ENCODE results near the gene ECSCR. TPM values are rescaled to one million over a fixed set of nuclear protein-coding genes. Genes with fewer than 3 reads are reported as not detected.

Gene ECSCR
- total RNA-seq, 4 donors from 2014 or later, result 19.2 to 68.9 (median 42.0) TPM

- Histone ChIP-seq H3K4me1 (no peaks in the 10 kb centered on the region), H3K27ac (peak overlapping the region; percentile 94 to 98), H3K9me3 (no peaks in the 10 kb centered on the region), H3K36me3 (no peaks in the 10 kb centered on the region), H3K4me3 (peak overlapping the region; percentile 87 to 92), H3K27me3 (no peaks in the 10 kb centered on the region)
- intact Hi-C loops (cut with DNase I; ENCODE audit: low total_unique reads), result no loop called here
- DNase-seq, result no peak
- TF ChIP-seq CTCF (IDR thresholded peaks at IDR 0.05) (no peak), POLR2A (IDR thresholded peaks at IDR 0.05) (no peak)
These were observed 23.9 kb downstream of the ECSCR start for GRCh38 chr5:139438707-139439012.

- Histone ChIP-seq H3K9me3 (no peaks in the 10 kb centered on the region), H3K27ac (no peak overlapping the region), H3K4me3 (no peak overlapping the region), H3K27me3 (no peaks in the 10 kb centered on the region), H3K4me1 (no peaks in the 10 kb centered on the region), H3K36me3 (no peaks in the 10 kb centered on the region)
- intact Hi-C loops (cut with DNase I; ENCODE audit: low total_unique reads), result no loop called here
- DNase-seq, result no peak
- TF ChIP-seq POLR2A (IDR thresholded peaks at IDR 0.05) (no peak), CTCF (IDR thresholded peaks at IDR 0.05) (no peak)
These were observed 26.9 kb downstream of the ECSCR start for GRCh38 chr5:139435676-139436075.

GRCh38 chr5:139431706-139432105 lies 30.8 kb downstream of the ECSCR start:
- H3K4me3 ChIP-seq, result no peak overlapping the region
- intact Hi-C loops (cut with DNase I; ENCODE audit: low total_unique reads), result no loop called here
- no peaks in the 10 kb centered on the region for H3K4me1 ChIP-seq
- TF ChIP-seq POLR2A (IDR thresholded peaks at IDR 0.05) (no peak), CTCF (IDR thresholded peaks at IDR 0.05) (no peak)
- H3K27ac ChIP-seq, result no peak overlapping the region
- no peaks in the 10 kb centered on the region for H3K27me3 ChIP-seq
- H3K9me3 ChIP-seq, result no peaks in the 10 kb centered on the region
- H3K36me3 ChIP-seq, result no peaks in the 10 kb centered on the region
- no peak for DNase-seq

- intact Hi-C loops (cut with DNase I; ENCODE audit: low total_unique reads), result no loop called here
- no peaks in the 10 kb centered on the region for H3K9me3 ChIP-seq
- H3K27ac ChIP-seq, result no peak overlapping the region
- H3K27me3 ChIP-seq, result no peaks in the 10 kb centered on the region
- no peak overlapping the region for H3K4me3 ChIP-seq
- H3K36me3 ChIP-seq, result no peaks in the 10 kb centered on the region
- no peak for TF ChIP-seq POLR2A (IDR thresholded peaks at IDR 0.05)
- no peak for TF ChIP-seq CTCF (IDR thresholded peaks at IDR 0.05)
- H3K4me1 ChIP-seq, result no peaks in the 10 kb centered on the region
- DNase-seq, result no peak
These were observed 32.5 kb downstream of the ECSCR start for GRCh38 chr5:139430015-139430414.

GRCh38 chr5:139426203-139426885 lies 36.2 kb downstream of the ECSCR start:
- H3K27ac ChIP-seq, result no peak overlapping the region
- no peak for TF ChIP-seq POLR2A (IDR thresholded peaks at IDR 0.05)
- TF ChIP-seq CTCF (IDR thresholded peaks at IDR 0.05), result no peak
- no peak for DNase-seq
- no peak overlapping the region for H3K4me3 ChIP-seq
- H3K36me3 ChIP-seq, result no peaks in the 10 kb centered on the region
- intact Hi-C loops (cut with DNase I; ENCODE audit: low total_unique reads), result loop anchor here (10.0 kb wide), 1 partner anchor 338 kb away; no protein-coding TSS in a partner anchor
- H3K27me3 ChIP-seq, result no peaks in the 10 kb centered on the region
- no peaks in the 10 kb centered on the region for H3K4me1 ChIP-seq
- no peaks in the 10 kb centered on the region for H3K9me3 ChIP-seq
